ENCODE results near the gene TBC1D13.
"Not testable (repeated sequence)": the region's sequence is repeated elsewhere in the genome, so short reads cannot be mapped to it uniquely, and the experiment has no call there.

Gene TBC1D13

GRCh38 chr9:128821584-128822406 lies 34.7 kb downstream of the TBC1D13 start:
- DNase-seq (ENCODE audit: low read depth), result no peak

- DNase-seq (ENCODE audit: low read depth), result no peak
These were observed 35.5 kb downstream of the TBC1D13 start for GRCh38 chr9:128822407-128823042.

GRCh38 chr9:128823362-128823902 lies 36.4 kb downstream of the TBC1D13 start:
- DNase-seq (ENCODE audit: low read depth), result no peak

- no peak for DNase-seq (ENCODE audit: low read depth)
These were observed 36.9 kb downstream of the TBC1D13 start for GRCh38 chr9:128823903-128824406.

DNA sequence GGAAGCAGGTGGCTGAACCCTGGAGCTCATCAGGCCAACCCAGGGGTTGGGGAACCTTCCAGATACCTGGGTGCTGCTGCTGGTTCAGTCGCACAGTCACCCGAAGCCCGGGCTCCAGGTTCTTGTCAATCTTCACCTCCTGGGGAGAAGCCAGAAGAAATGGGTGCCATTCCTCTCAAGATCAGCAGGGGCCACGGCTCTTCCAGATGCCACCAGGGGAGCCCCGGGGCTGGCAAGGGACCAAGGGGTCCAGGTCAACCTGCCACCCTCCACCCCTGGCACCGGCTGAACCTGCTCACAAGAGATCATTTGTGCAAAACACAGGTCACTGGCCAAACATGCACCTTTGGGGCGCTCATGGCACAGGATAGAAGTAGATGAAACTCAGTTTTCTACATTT lies 37.9 kb downstream of the TBC1D13 start:
- no peak for DNase-seq (ENCODE audit: low read depth)

- DNase-seq (ENCODE audit: low read depth), result no peak
These were observed 39.1 kb downstream of the TBC1D13 start for GRCh38 chr9:128825923-128826700.

- DNase-seq (ENCODE audit: low read depth), result no peak
These were observed 41.2 kb downstream of the TBC1D13 start for GRCh38 chr9:128828267-128828666.

DNA sequence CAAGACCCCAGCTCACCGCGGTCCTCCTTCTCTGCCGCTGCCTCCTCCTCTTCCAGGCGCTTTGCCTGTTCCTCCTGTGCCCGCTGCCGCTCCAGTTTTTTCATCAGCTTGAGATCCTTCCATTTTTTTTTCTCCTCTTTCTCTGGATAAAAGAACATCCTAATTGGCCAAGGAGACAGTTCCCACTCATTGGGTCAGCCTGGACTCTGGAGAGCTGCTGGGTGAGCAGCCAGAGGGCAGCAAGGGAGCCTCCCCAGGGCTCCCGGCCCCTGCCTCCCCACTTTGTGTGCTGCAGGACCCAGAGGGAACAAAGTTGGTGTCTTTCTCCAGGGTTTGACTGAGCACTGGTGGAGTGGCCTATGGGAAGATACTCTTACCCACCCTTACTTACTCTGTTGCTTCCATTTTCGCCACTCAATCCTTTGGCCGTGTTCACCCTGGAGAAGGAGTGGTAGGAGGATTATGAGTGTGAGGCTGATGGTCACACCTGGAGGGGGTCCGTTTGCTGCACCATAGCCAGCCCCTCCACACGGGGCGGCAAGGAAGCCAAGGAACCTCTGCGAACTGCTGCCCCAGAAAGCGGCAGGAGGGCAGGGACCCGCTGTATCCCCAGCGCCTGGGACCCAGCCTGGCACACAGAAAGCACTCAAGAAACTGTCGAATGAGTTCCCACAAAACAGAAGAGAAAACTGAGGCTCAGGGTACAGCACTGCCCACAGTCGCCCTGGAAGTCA lies 41.8 kb downstream of the TBC1D13 start:
- no peak for DNase-seq (ENCODE audit: low read depth)

GRCh38 chr9:128829477-128830251 lies 42.6 kb downstream of the TBC1D13 start, which contains the start of gene SPOUT1:
TSS of gene SPOUT1 (minus strand) at chr9:128829794. CDS start at chr9:128829780, 14 bp downstream.
- peak; percentile 93 for DNase-seq (ENCODE audit: low read depth)

DNA sequence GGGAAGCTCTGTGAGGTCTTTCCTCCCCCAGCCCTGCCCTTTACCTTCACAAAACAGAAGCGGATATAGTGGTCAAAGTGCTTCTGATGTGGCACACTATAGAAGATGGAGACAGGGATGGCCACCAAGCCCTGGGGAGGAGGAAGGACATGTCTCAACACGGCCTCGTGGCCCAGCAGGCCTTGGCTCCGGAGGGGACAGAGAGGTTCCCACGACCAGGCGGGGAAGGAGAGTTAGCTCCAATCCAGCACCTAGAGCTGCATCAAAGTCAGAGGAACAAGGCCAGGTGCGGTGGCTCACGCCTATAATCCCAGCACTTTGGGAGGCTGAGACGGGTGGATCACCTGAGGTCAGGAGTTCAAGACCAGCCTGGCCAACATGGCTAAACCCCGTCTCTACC lies 46.6 kb downstream of the TBC1D13 start:
- no peak for DNase-seq (ENCODE audit: low read depth)

- no peak for DNase-seq (ENCODE audit: low read depth)
These were observed 48.5 kb downstream of the TBC1D13 start for GRCh38 chr9:128835246-128836210.

DNA sequence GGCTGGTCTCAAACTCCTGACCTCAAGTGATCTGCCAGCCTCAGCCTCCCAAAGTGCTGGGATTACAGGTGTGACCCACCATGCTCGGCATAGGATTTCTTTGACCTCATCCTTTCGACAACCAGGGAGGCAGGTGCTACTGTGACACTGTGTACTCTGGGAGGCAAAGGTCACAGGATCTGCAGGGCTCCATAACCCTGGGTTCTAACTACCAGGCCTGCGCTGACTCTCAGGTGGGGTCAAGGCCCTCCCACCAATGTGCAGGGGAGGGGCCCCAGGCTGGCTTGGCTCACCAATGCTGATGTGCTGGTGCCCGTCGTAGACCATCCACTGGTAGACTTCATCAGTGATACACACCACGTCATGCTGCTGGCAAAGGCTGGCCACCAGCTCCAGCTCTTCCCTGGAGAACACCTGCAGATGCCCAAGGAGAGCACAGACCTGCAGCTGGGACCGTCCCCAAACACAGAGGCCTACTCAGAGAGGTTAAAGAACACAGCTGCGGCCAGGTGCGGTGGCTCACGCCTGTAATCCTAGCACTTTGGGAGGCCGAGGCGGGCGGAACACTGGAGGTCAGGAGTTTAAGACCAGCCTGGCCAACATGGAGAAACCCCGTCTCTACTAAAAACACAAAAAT lies 49.6 kb downstream of the TBC1D13 start:
- no peak for DNase-seq (ENCODE audit: low read depth)

- no peak for DNase-seq (ENCODE audit: low read depth)
These were observed 51.3 kb downstream of the TBC1D13 start for GRCh38 chr9:128838338-128838737.

- DNase-seq (ENCODE audit: low read depth), result no peak
These were observed 53.5 kb downstream of the TBC1D13 start for GRCh38 chr9:128840524-128840923.

DNA sequence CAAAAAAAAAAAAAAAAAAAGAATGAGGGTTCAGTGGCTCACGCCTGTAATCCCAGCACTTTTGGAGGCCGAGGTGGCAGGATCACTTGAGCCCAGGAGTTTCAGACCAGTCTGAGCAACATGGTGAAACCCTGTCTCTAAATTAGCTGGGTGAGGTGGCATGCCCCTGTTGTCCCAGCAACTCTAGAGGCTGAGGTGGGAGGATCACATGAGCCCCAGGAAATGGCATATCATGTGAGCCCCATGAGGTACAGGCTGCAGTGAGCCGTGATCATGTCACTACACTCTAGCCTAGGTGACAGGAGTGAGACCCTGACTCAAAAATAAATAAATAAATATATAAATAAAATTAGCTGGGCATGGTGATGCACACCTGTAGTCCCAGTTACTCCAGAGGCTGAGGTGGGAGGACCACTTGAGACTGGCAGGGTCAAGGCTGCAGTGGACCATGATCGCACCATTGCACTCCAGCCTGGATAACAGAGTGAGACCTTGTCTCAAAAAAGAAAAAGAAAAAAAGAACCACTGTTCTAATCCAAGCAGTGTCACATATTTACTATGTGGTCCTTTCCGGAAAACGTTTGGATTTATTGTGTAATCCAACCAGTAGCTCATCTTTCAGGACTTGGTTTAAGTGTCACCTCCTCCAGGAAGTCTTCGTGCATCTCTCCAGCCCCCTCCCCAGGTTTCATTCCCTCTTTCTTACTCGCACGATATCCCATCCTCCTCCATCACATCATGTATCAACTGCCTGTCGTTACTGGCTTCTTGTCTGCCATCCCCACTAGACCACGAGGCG lies 54.8 kb downstream of the TBC1D13 start:
- DNase-seq (ENCODE audit: low read depth), result no peak

GRCh38 chr9:128843171-128843570 lies 56.1 kb downstream of the TBC1D13 start:
- not testable (repeated sequence) for DNase-seq (ENCODE audit: low read depth)

DNA sequence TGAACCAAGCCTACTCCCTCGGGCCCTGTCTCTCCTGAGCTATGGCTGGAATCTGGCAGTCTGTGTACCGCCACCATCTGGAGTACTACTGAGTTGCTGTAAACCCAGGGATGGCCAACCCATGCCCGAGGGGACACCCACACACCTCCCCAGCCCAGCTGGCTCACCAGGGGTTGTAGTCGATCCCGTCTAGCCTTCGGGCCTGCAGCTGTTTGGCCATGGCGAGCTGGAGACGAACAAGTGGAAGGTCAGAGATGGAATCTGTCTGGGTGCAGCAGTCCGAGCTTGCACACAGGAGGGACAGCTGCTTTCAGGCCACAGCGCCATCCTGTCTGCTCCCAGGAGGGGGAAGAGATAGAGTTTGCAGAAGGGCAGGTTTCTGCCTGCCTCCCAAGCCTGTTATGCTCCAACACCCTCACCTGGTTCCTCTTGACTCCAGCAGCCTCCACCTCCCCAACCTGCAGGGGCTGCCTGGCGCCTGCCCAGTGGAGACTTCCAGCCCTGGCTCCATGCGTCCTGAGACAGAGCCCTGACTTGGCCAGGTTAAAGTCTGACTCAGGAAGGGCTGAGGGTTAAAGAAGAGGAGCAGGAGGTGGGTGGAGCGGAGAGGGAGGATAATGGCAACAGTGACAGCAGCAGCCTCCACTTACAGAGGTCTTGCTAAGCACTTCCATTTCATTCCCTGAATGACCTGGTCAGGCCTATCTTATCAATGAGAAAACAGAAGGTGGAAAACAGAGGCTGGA lies 58.3 kb downstream of the TBC1D13 start:
- no peak for DNase-seq (ENCODE audit: low read depth)

DNA sequence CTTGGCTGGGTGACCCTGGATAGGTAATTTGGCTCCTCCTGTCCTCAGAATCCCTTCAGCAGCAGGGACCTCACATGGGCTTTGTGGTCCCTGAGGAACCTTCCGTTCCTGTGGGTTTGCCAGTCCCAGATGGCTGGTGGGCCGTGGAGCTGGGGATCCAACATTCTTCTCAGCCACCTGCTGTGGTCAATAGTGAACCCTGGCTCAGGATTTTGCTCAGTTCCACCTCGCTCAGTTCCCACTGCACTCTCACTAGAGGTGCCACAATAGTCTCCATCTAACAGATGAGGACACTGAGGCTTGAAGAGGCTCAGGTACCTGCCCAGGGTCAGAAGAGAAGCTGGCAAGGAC lies 59.6 kb downstream of the TBC1D13 start:
- no peak for DNase-seq (ENCODE audit: low read depth)

All from activated T-cell treated with anti-CD3 and anti-CD28 coated beads for 24 hours (primary cell).